Measurements from ENCODE around the gene MIEF1. TPM values are rescaled to one million over a fixed set of nuclear protein-coding genes. Genes with fewer than 3 reads are reported as not detected.

MIEF1 gene
- total and polyA plus RNA-seq, 11 donors, result 6.5 to 25.2 (median 18.7) TPM

GRCh38 chr22:39491696-39492095, 10.4 kb upstream of the MIEF1 start:
- no peaks in the 10 kb centered on the region for H3K9me3 ChIP-seq

GRCh38 chr22:39492186-39492585, 9.9 kb upstream of the MIEF1 start:
- no peak for TF ChIP-seq CTCF (IDR thresholded peaks at IDR 0.05)
- no peak for TF ChIP-seq POLR2A (IDR thresholded peaks at IDR 0.05)
- peaks cover 0 to 9% (median 0%) of the 10 kb centered on the region in 9 donors for H3K36me3 ChIP-seq
- no peaks in the 10 kb centered on the region for H3K27me3 ChIP-seq
- 75 to 87% (median 78%) methylated on average over 3 of the region's 3 CpGs for WGBS, 4 donors
- H3K4me1 ChIP-seq, result peaks cover 0 to 47% (median 8%) of the 10 kb centered on the region in 12 donors
- ATAC-seq (no peak), DNase-seq (no peak)
- no peak overlapping the region for H3K4me3 ChIP-seq
- H3K27ac ChIP-seq, result no peak overlapping the region
- intact Hi-C loops (cut with DNase I), result loop anchor here in 5 of 10 donors (5.0 kb wide), 1 partner anchor 35 kb away; no protein-coding TSS in a partner anchor
- H3K9me3 ChIP-seq, result no peaks in the 10 kb centered on the region

More at GRCh38 chr22:39491696-39492095, 10.4 kb upstream of the MIEF1 start:
- DNase-seq, result no peak
- intact Hi-C loops (cut with DNase I), result loop anchor here in 5 of 10 donors (5.0 kb wide), 1 partner anchor 36 kb away; no protein-coding TSS in a partner anchor
- ATAC-seq, result no peak
- Histone ChIP-seq H3K27ac (no peak overlapping the region), H3K4me1 (peaks cover 0 to 42% (median 7%) of the 10 kb centered on the region in 12 donors), H3K4me3 (no peak overlapping the region), H3K36me3 (peaks cover 0 to 9% (median 0%) of the 10 kb centered on the region in 9 donors), H3K27me3 (no peaks in the 10 kb centered on the region)
- WGBS, 4 donors, result 75 to 87% (median 83%) methylated on average over 4 to 6 of the region's 6 CpGs
- TF ChIP-seq POLR2A (IDR thresholded peaks at IDR 0.05), result no peak
- TF ChIP-seq CTCF (IDR thresholded peaks at IDR 0.05), result no peak

DNA sequence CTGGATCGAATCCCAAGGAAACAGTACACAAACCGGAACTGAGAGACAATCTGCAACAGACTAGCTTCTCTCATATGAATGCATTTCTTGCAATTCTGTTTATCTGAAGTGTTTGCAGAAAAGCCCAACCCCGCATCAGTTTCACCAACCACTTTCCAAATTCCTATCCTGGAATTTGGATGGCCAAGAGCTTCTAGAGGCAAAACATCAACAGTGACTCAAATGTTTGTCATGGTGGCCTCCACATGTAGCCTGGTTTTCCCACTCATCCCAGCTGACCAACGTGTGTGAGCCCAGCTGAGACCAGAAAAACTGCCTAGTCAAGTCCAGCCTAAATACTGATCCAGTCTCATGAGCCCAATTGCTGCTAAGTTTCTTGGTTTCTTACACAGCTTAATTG, 8.3 kb upstream of the MIEF1 start:
- intact Hi-C loops (cut with DNase I), result loop anchor here in 7 of 10 donors (2.0 to 5.0 kb wide), 2 partner anchors 34 to 35 kb away; no protein-coding TSS in a partner anchor
- H3K27ac ChIP-seq, result no peak overlapping the region
- H3K36me3 ChIP-seq, result peaks cover 0 to under 1% (median 0%) of the 10 kb centered on the region in 9 donors
- H3K4me3 ChIP-seq, result no peak overlapping the region
- H3K4me1 ChIP-seq, result peaks cover 0 to 57% (median 17%) of the 10 kb centered on the region in 12 donors
- no peak for TF ChIP-seq POLR2A (IDR thresholded peaks at IDR 0.05)
- TF ChIP-seq CTCF (IDR thresholded peaks at IDR 0.05), result no peak
- no peak for ATAC-seq
- no peaks in the 10 kb centered on the region for H3K27me3 ChIP-seq
- no peaks in the 10 kb centered on the region for H3K9me3 ChIP-seq
- no peak for DNase-seq
- 47 to 75% (median 68%) methylated on average over 4 of the region's 4 CpGs for WGBS, 4 donors

- H3K27me3 ChIP-seq, result no peaks in the 10 kb centered on the region
- DNase-seq, result no peak
- H3K4me3 ChIP-seq, result no peak overlapping the region
- ATAC-seq, result no peak
- TF ChIP-seq POLR2A (IDR thresholded peaks at IDR 0.05), result no peak
- no peaks in the 10 kb centered on the region for H3K9me3 ChIP-seq
- 76 to 82% (median 79%) methylated on average over 10 of the region's 10 CpGs for WGBS, 4 donors
- intact Hi-C loops (cut with DNase I), result loop anchor here in 7 of 10 donors (2.0 to 5.0 kb wide), 2 partner anchors 33 to 34 kb away; no protein-coding TSS in a partner anchor
- peaks cover 0 to 52% (median 20%) of the 10 kb centered on the region in 12 donors for H3K4me1 ChIP-seq
- H3K36me3 ChIP-seq, result no peaks in the 10 kb centered on the region
- H3K27ac ChIP-seq, result peak overlapping the region in 1 of 12 donors; percentile 21
Measured at GRCh38 chr22:39494471-39495120, 7.5 kb upstream of the MIEF1 start.
